Stimulated activated CD8-positive, alpha-beta memory T cell treated with anti-CD3 and anti-CD28 coated beads, Interleukin-4, amount 100 ng/mL, for 1 hour (primary cell): Measurements from ENCODE around the gene ID1.
"Not testable (repeated sequence)": the region's sequence is repeated elsewhere in the genome, so short reads cannot be mapped to it uniquely, and the experiment has no call there.

Source experiments
- DNase-seq, 2 donors: peaks; one replicate each; pipeline ENCODE4 v3.0.0-alpha.2; 2020; ENCODE audit warnings: low read depth in 2 of 2, low spot score in 1 of 2

ID1 gene

DNA sequence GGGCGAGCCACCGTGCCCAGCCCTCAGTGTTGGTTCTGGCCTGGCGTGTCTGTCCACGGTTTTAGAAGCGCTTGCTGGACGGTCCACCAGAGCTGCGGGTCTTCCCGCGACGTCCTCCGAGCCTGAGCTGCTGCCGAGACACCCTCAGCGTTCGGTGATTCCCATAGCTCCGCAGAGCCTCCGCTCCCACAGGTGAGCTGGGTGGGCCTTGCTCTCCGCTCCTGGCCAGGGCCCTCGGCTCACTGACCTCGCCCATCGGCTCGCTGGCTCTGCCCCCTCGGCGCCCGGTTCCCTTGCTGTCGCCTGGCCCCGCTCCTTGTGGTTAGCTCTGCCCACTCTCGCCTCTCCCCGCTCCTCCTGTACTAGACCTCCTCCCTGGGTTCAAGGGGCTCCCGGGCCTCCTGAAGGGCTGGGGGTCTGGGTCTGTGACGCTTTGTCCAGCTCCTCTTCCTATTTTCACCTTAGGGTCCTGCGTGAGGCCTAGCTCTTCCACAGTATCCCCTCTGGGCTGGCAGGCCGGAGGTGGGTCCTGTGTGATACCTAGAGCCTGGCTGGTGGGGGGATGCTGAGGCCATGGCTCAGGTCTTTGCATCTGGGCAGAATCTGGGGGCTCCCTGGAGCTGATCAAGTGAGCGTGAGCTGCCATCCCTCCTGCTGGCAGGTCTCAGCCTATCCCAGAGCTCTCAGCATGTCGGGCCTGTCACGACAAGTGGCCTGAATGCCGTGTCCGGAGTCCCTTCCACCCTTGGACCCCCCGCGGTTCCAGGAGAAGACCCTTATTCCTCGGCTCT lies 27.7 kb downstream of the ID1 start:
- DNase-seq = no peak

DNA sequence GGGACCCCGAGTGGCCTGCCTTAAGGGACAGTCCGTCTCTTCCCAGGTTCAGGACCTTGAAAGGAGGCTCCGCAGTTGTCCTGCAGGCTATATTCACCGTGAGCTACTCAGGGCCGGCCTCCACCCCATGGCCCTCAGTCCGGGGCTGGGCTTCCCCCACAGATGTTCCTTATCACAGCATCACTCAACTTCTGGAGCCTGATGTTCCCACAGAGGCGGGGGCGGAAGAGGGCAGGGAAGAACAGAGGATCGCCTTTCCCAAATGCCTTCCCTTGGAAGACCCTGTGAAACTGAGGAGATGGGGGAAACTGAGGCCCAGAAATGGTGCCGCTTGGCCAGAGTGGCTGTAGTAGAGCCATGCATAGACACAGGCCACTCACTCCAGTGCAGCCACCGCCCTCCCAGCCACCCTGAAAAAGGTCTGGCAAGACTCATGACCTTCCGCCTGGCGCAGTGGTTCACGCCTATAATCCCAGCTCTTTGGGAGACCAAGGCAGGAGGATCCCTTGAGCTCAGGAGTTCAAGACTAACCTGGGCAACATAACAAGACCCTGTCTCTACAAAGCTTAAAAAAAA lies 28.3 kb downstream of the ID1 start:
- DNase-seq = no peak

DNA sequence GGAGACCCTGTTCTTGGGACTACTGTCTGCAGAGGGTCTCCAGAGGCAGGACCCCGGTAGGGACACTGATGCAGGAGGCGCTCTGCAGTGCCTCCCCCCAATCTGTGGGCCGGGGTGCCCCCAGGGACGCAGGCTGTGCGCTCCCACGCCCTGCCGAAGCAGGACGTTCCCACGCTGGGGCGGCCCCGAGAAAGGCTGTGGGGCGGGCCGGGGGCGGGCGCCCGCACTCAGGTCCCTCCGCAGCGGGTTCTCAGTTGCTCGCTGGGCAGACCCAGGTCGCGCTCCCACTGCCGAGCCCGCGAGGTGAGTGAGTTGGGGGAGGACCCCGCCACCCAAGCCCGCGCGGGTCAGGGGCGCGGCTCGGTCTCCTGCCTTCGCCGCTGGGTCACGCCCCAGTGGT lies 32.6 kb downstream of the ID1 start, which contains the start of gene COX4I2:
Gene COX4I2 (plus strand): TSS at position 253 of the 400 bp plus-strand sequence. CDS start 1,106 bp downstream, outside the sequence.
- no peak for DNase-seq

DNA sequence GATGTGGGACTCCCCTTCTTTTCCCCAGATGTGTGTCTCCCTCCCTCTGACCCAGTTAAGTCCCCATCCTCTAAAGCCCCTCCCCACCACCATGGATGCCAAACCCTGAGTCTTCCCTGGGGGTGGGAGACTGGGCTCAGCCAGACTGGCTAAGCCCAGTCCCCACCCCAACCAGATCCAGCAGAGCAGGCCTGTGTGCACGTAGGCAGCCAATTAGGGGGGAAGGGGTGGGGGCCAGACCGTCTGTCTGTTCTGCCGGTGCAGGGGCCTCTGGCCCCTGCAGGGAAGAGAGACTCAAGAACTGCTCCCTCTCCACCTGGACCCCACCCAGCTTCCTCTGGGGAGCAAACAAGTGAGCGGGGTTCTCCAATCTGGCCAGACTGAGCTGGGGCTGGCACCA lies 33.2 kb downstream of the ID1 start:
- no peak for DNase-seq

DNA sequence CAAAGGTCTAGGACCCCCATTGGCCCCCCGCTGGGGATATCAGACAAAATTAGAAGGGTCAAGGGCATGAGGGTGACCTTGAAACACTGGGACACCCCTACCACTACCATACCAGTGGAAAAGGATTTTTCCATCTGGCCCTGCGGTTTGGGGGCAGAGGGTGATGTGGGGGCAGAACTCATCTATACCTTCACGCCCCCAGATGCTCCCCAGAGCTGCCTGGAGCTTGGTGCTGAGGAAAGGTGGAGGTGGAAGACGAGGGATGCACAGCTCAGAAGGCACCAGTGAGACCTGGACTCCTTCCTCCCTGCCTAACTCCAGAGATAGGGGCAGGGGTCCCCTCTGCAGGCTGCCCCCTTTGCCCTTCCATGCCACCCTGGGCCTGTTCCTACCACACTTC lies 33.7 kb downstream of the ID1 start:
- no peak for DNase-seq

DNA sequence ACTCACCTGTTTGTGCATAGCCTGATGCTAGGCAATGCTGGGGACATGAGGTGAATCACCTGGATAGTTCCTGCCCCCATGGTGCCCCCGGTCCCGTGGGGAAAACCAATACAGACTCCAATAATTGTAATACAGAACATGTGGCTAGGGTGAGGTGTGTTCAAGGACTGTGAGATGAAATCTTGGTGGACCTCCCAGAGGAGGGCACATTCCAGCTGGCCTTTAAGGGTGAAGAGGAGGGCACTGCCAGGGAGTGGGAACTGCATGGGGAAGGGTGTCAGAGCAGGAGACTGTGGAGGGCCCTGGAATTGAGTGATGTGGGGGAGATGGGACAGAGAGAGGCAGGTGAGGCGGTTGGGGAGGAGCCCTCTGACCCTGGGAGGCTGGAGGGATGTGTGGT lies 35.2 kb downstream of the ID1 start:
- no peak for DNase-seq

DNA sequence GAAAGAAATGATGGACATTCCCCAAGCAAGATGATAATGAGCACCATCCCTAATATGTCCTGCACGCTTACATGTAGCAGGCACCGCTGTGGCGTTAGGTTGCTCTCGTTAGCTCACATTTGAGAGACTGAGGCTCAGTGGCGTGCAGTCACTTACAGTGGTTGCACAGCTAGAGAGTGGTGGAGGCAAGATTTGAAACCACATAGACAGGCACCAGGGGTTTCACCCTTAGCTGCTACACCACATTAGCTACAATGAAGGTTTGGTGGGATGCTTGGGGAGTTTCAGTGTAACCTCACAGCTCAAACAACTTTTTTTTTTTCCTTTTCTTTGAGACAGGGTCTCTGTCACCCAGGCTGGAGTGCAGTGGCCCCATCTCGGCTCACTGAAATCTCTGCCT lies 36.3 kb downstream of the ID1 start:
- no peak for DNase-seq

DNA sequence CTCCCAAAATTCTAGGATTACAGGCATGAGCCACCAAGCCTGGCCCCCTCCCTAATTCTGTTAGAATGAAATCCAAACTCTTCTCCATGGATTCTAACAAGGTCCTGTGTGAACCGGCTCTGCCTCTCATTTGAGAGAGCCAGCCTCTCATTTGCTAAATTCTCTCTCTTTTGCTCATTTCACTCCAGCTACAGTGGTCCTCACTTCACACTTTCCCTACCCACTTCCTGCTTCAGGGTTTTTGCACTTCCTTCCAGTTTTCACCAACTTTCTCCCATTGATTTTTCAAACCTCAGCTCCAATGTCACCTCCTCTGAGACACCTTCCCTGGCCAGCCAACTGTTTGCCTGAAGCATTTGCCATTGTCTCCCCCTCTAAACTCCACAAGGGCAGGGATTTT lies 37.7 kb downstream of the ID1 start:
- DNase-seq = no peak

DNA sequence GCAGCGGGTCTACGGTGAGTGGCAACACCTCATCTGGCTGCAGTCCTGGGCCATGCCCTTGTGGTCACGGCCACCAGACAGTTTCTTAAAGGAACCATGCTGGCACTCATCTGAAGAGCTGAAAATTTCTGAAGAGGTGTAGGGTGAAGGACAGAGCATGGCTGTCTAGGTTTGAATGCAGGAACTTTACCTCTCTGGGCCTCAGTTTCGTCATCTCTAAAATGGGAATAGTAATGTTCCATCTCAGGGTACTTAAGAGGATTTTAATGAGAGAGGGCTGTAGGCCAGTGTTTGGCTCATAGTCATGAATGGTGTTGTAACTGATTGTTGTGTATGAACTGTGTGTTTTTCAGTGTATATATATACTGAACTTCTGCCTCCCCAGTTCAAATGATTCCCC lies 38.4 kb downstream of the ID1 start:
- no peak for DNase-seq

DNA sequence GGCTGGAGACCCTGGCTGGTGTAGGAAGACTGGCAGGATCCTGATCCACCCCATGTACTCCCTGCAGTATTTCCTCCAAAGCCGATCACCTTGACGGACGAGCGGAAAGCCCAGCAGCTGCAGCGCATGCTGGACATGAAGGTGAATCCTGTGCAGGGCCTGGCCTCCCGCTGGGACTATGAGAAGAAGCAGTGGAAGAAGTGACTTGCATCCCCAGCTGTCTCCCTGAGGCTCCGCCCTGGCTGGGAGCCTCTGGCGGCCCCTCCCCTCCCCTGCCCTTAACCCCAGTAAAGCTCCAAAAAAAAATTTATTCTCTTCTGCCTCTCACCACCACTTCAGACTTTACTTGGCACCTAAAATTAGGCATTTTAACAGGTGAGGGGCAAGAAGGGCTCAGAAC lies 39.6 kb downstream of the ID1 start:
- DNase-seq = no peak

DNA sequence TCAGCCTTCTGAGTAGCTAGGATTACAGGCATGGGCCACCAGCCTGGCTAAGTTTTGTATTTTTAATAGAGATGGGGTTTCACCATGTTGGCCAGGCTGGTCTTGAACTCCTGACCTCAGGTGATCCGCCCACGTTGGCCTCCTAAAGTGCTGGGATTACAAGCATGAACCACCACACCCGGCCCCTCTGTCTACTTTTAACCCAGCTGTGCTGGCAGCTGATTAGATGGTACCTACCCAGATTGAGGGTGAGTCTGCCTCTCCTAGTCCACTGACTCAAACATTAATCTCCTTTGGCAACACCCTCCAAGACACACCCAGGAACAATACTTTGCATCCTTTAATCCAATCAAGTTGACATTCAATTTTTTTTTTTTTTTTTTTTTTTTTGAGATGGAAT lies 43.0 kb downstream of the ID1 start:
- not testable (repeated sequence) for DNase-seq

DNA sequence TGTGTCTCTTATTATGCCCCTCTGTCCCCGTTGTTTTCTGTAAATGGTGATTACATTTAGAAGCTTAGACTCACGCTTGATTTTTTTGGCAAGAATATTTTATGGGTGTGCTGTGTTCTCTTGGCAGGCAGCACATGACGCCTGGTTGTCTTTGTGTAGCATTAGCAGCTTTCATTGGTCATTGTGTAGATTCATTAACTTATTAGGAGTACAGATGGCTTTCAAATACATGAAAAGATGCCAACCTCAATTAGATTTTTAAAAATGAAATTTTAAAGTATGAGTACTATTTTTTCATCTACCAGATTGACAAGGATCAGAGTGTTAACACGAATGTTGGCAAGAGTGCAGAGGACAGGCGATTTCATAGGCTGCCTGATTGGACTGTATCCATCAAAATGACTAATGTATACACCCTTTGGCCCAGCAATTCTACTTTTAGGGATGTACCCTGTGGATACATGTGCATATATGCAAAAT lies 47.9 kb downstream of the ID1 start:
- no peak for DNase-seq

DNA sequence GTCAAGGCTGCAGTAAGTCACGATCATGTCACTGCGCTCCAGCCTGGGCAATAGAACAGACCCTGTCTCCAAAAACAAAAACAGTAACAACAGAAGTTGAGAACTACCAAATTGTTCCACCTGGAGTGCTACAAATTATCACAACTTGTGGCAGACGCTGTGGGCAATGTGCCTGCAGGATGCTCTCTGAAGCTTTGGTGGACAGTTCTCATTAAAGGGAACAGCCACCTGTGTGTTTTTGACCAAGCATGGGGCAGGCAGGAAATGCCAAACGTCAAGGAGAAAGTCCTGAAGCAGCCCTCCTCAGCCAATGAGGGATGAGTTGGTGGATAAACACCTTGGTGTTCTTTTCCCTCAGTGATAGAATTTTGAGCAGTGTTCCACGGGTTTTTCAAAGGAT lies 48.5 kb downstream of the ID1 start:
- DNase-seq = no peak

DNA sequence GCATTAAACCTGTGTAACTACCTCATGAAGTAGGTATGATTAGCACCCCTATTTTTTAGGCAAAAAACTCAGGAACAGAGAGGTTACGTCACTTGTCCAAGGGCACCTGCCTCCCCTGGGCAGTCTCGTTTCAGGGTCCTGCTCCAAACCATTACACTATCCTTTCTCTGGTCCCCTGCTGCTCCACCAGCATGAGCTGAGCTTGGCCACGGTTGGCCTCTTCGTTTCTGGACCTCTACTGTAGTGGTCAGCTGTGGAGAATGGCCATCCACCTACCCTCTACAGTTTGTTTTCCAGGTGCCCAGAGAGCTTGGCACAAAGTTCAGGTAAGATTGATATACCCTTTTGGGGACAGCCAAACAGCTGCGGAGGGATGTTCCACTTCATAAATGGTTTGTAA lies 49.4 kb downstream of the ID1 start:
- DNase-seq = no peak
